ENCODE results near the gene AAK1.

DNA sequence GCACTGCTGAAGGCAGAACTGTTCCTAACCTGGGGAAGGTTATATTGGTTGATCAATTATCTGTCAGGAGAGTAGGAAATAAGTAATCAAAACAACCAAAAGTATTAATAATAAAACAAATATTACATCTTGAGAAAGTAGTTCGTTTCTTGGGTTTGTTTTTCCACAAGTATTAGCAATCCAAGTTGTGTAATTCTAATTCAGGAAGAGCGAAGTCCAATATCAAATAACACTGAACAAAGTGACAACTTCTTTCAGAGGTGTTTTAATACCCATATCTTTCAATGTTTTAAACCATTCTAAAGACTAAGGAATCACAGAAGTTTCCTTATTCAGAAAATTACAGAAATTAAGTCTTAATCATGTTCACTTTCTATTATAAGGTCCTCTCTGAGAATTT is 171.7 kb downstream of the AAK1 start:
- TF ChIP-seq, protein P1, sequence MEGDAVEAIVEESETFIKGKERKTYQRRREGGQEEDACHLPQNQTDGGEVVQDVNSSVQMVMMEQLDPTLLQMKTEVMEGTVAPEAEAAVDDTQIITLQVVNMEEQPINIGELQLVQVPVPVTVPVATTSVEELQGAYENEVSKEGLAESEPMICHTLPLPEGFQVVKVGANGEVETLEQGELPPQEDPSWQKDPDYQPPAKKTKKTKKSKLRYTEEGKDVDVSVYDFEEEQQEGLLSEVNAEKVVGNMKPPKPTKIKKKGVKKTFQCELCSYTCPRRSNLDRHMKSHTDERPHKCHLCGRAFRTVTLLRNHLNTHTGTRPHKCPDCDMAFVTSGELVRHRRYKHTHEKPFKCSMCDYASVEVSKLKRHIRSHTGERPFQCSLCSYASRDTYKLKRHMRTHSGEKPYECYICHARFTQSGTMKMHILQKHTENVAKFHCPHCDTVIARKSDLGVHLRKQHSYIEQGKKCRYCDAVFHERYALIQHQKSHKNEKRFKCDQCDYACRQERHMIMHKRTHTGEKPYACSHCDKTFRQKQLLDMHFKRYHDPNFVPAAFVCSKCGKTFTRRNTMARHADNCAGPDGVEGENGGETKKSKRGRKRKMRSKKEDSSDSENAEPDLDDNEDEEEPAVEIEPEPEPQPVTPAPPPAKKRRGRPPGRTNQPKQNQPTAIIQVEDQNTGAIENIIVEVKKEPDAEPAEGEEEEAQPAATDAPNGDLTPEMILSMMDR (IDR thresholded peaks at IDR 0.05; ENCODE audit: low read depth, low read length, poor library complexity, severe bottlenecking): no peak
- TF ChIP-seq EZH2phosphoT487 (IDR thresholded peaks at IDR 0.05; ENCODE audit: borderline replicate concordance, low read length): no peak

All from DOHH2 (cell line).